Liver (tissue), 9 donors: ENCODE data around the gene KCNG3. TPM values are rescaled to one million over a fixed set of nuclear protein-coding genes. Genes with fewer than 3 reads are reported as not detected.

Experiments used
- DNase-seq: peaks from one replicate; pipeline ENCODE4 v3.0.0-alpha.2; 2017; ENCODE audit warnings: low spot score
- H3K27ac ChIP-seq, 2 donors: one replicate each; pipeline ENCODE4 v1.7.0; 2013; ENCODE audit warnings: inconsistent platforms in 2 of 2, low read length in 2 of 2, control low read depth in 1 of 2, low read depth in 1 of 2, mild to moderate bottlenecking in 1 of 2
- H3K27me3 ChIP-seq, 4 donors: one replicate each; pipeline versions ENCODE4 v1.6.1 to v1.7.0; 2013; ENCODE audit warnings: low read length in 3 of 4, inconsistent platforms in 1 of 4, mild to moderate bottlenecking in 1 of 4, moderate library complexity in 1 of 4; ENCODE audit not compliant: control insufficient read depth in 4 of 4, insufficient read depth in 4 of 4
- H3K36me3 ChIP-seq, 4 donors: one replicate each; pipeline versions ENCODE4 v1.6.1 to v1.7.0; 2013; ENCODE audit warnings: low read length in 3 of 4, mild to moderate bottlenecking in 3 of 4, low read depth in 1 of 4, moderate library complexity in 1 of 4; ENCODE audit not compliant: control insufficient read depth in 4 of 4, insufficient read depth in 3 of 4
- H3K4me1 ChIP-seq, 4 donors: one replicate each; pipeline versions ENCODE4 v1.6.1 to v1.7.0; 2013; ENCODE audit warnings: low read length in 3 of 4, mild to moderate bottlenecking in 3 of 4, moderate library complexity in 1 of 4; ENCODE audit not compliant: control insufficient read depth in 4 of 4, insufficient read depth in 4 of 4
- H3K4me3 ChIP-seq, 3 donors: one replicate each; pipeline versions ENCODE4 v1.6.1 to v1.7.0; 2013; ENCODE audit warnings: low read length in 3 of 3, control low read depth in 1 of 3, low read depth in 1 of 3, mild to moderate bottlenecking in 1 of 3
- H3K9ac ChIP-seq, 2 donors: one replicate each; pipeline ENCODE4 v1.7.0; 2013; ENCODE audit warnings: low read length in 2 of 2, mild to moderate bottlenecking in 2 of 2, moderate library complexity in 2 of 2, control low read depth in 1 of 2, low read depth in 1 of 2
- H3K9me3 ChIP-seq, 4 donors: one replicate each; pipeline versions ENCODE4 v1.6.1 to v1.7.0; 2013; ENCODE audit warnings: low read length in 3 of 4; ENCODE audit not compliant: control insufficient read depth in 4 of 4
- EGR1 ChIP-seq, 2 donors: IDR thresholded peaks; 2 replicates each; pipeline ENCODE4 v1.6.1; 2016 to 2018; ENCODE audit warnings: antibody characterized with exemption in 2 of 2, low read depth in 2 of 2
- FOXA1 ChIP-seq: IDR thresholded peaks from 2 replicates; pipeline ENCODE4 v1.6.1; 2016; ENCODE audit warnings: antibody characterized with exemption
- FOXA2 ChIP-seq: IDR thresholded peaks from 2 replicates; pipeline ENCODE4 v1.6.1; 2016; ENCODE audit warnings: antibody characterized with exemption
- HNF4A ChIP-seq, 2 donors: conservative IDR thresholded peaks; 2 replicates each; pipeline ENCODE4 v1.6.1; 2016; ENCODE audit warnings: antibody characterized with exemption in 2 of 2, mild to moderate bottlenecking in 2 of 2
- JUND ChIP-seq, 2 donors: IDR thresholded peaks; 2 replicates each; pipeline ENCODE4 v1.6.1; 2016; ENCODE audit warnings: antibody characterized with exemption in 2 of 2
- NR2F2 ChIP-seq: IDR thresholded peaks from 2 replicates; pipeline ENCODE4 v1.6.1; 2016; ENCODE audit warnings: antibody characterized with exemption
- RAD21 ChIP-seq, 2 donors: IDR thresholded peaks; 2 replicates each; pipeline ENCODE4 v1.6.1; 2016; ENCODE audit warnings: antibody characterized with exemption in 2 of 2, mild to moderate bottlenecking in 2 of 2
- RXRA ChIP-seq, 2 donors: IDR thresholded peaks; 2 replicates each; pipeline ENCODE4 v1.6.1; 2017 to 2018; ENCODE audit warnings: antibody characterized with exemption in 2 of 2, mild to moderate bottlenecking in 1 of 2
- SP1 ChIP-seq: IDR thresholded peaks from 2 replicates; pipeline ENCODE4 v1.6.1; 2018; ENCODE audit warnings: antibody characterized with exemption, mild to moderate bottlenecking
- TAF1 ChIP-seq: conservative IDR thresholded peaks from 2 replicates; pipeline ENCODE4 v1.6.1; 2016; ENCODE audit warnings: antibody characterized with exemption, mild to moderate bottlenecking
- YY1 ChIP-seq: IDR thresholded peaks from 2 replicates; pipeline ENCODE4 v1.6.1; 2016; ENCODE audit warnings: antibody characterized with exemption, mild to moderate bottlenecking
- WGBS: extraction: QIAGEN DNeasy Blood & Tissue Kit; methylation state at CpG from one replicate; pipeline ENCODE4 v1.1.7; 2013; 5-methylcytosine and 5-hydroxymethylcytosine counted together
- polyA plus RNA-seq, 2 donors: library from polyadenylated mRNA; stranded (reverse) in 1 of 2; unstranded in 1 of 2; fragments of 200-250 nt in 1 of 2; fragments of >200 nt in 1 of 2; fragmentation: Nextera tagmentation in 1 of 2; extraction: Ambion mirVana in 1 of 2; gene quantifications; one replicate each; pipeline versions ENCODE4 v1.2.1 to v1.2.3, GENCODE V29; 2013 to 2015
- total RNA-seq, 2 donors: library from RNA; depleted of rRNA; stranded (reverse); fragments of >200 nt; gene quantifications; one replicate each; pipeline ENCODE4 v1.2.3, GENCODE V29; 2014
- TF ChIP-seq, protein P1 (sequence below): IDR thresholded peaks from 2 replicates; pipeline ENCODE4 v1.6.1; 2016; ENCODE audit warnings: antibody characterized with exemption
- TF ChIP-seq, protein P2 (sequence below): IDR thresholded peaks from 2 replicates; pipeline ENCODE4 v1.6.1; 2016; ENCODE audit warnings: antibody characterized with exemption, mild to moderate bottlenecking
- TF ChIP-seq, protein P3 (sequence below): IDR thresholded peaks from 2 replicates; pipeline ENCODE4 v1.6.1; 2016; ENCODE audit warnings: antibody characterized with exemption
- TF ChIP-seq, protein P4 (sequence below): fragments of 150-350 bp; IDR thresholded peaks from 2 replicates; pipeline ENCODE4 v1.5.1; 2017; ENCODE audit warnings: improper control_type of control experiment, low read depth, low read length; ENCODE audit not compliant: missing input control
- TF ChIP-seq, protein P5 (sequence below): IDR thresholded peaks from 2 replicates; pipeline ENCODE4 v1.6.1; 2016; ENCODE audit warnings: antibody characterized with exemption
- donor health status: healthy.
- donor health status: healthy.
- donor health status: healthy.
- donor health status: healthy.
- donor health status: healthy.

KCNG3 gene
- total and polyA plus RNA-seq, 4 donors: not detected

DNA sequence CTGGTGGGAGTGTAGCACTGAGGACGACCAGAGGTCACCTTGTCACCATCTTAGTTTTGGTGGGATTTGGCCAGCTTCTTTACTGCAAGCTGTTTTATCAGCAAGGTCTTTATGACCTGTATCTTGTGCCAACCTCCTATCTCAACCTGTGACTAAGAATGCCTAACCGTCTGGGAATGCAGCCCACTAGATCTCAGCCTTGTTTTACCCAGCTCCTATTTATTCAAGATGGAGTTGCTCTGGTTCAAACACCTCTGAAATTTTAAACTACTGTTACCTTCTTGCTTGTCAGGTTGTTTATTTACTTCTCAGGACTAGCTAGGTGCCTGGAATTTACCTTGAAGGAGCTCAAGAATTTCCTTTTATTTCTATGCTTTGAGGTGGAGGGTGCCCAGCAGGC is 9.5 kb upstream of the KCNG3 start:
- 80% methylated on average over 2 of the region's 2 CpGs for WGBS
- Histone ChIP-seq H3K4me1 (no peaks in the 10 kb centered on the region), H3K27ac (no peak overlapping the region), H3K36me3 (no peaks in the 10 kb centered on the region), H3K27me3 (peaks cover 0 to 2% (median 0%) of the 10 kb centered on the region in 4 donors), H3K9me3 (no peaks in the 10 kb centered on the region), H3K4me3 (no peak overlapping the region), H3K9ac (no peak overlapping the region)
- no peak for DNase-seq
- TF ChIP-seq SP1 (no peak), HNF4A (conservative IDR thresholded peaks at IDR 0.05) (no peak), TAF1 (no peak), YY1 (no peak), FOXA2 (no peak), NR2F2 (no peak), FOXA1 (no peak), JUND (IDR thresholded peaks at IDR 0.05) (no peak), EGR1 (IDR thresholded peaks at IDR 0.05; ENCODE audit: low read depth in 2 of 2) (no peak)
- TF ChIP-seq, protein P1, sequence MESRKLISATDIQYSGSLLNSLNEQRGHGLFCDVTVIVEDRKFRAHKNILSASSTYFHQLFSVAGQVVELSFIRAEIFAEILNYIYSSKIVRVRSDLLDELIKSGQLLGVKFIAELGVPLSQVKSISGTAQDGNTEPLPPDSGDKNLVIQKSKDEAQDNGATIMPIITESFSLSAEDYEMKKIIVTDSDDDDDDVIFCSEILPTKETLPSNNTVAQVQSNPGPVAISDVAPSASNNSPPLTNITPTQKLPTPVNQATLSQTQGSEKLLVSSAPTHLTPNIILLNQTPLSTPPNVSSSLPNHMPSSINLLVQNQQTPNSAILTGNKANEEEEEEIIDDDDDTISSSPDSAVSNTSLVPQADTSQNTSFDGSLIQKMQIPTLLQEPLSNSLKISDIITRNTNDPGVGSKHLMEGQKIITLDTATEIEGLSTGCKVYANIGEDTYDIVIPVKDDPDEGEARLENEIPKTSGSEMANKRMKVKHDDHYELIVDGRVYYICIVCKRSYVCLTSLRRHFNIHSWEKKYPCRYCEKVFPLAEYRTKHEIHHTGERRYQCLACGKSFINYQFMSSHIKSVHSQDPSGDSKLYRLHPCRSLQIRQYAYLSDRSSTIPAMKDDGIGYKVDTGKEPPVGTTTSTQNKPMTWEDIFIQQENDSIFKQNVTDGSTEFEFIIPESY: no peak
- TF ChIP-seq, protein P2, sequence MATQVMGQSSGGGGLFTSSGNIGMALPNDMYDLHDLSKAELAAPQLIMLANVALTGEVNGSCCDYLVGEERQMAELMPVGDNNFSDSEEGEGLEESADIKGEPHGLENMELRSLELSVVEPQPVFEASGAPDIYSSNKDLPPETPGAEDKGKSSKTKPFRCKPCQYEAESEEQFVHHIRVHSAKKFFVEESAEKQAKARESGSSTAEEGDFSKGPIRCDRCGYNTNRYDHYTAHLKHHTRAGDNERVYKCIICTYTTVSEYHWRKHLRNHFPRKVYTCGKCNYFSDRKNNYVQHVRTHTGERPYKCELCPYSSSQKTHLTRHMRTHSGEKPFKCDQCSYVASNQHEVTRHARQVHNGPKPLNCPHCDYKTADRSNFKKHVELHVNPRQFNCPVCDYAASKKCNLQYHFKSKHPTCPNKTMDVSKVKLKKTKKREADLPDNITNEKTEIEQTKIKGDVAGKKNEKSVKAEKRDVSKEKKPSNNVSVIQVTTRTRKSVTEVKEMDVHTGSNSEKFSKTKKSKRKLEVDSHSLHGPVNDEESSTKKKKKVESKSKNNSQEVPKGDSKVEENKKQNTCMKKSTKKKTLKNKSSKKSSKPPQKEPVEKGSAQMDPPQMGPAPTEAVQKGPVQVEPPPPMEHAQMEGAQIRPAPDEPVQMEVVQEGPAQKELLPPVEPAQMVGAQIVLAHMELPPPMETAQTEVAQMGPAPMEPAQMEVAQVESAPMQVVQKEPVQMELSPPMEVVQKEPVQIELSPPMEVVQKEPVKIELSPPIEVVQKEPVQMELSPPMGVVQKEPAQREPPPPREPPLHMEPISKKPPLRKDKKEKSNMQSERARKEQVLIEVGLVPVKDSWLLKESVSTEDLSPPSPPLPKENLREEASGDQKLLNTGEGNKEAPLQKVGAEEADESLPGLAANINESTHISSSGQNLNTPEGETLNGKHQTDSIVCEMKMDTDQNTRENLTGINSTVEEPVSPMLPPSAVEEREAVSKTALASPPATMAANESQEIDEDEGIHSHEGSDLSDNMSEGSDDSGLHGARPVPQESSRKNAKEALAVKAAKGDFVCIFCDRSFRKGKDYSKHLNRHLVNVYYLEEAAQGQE: no peak
- TF ChIP-seq, protein P3, sequence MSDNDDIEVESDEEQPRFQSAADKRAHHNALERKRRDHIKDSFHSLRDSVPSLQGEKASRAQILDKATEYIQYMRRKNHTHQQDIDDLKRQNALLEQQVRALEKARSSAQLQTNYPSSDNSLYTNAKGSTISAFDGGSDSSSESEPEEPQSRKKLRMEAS: no peak

DNA sequence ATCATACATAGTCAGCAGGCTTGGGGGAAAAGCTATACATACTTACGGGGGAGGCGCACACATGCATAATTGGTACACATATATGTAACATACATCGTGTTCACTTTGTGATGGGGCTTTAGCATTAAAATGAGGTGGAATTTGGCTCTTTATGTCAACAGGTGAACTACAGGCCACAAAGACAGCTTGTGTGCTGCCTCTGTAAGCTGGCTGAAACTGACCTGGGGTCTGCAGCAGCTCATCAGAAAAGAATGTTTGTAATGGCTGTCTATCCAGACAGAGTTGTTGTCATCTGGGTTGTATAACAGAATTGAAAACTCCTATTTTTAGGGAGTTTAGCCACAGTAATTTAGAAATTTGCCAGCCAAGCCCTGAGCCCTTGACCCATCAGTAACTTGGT is 4.7 kb upstream of the KCNG3 start:
- Histone ChIP-seq H3K27ac (no peak overlapping the region), H3K9me3 (peaks cover 0 to under 1% (median 0%) of the 10 kb centered on the region in 4 donors), H3K36me3 (peaks cover 0 to 1% (median 0%) of the 10 kb centered on the region in 4 donors), H3K4me1 (peaks cover 7 to 14% (median 11%) of the 10 kb centered on the region in 4 donors), H3K9ac (no peak overlapping the region), H3K27me3 (peaks cover 0 to 11% (median under 1%) of the 10 kb centered on the region in 4 donors), H3K4me3 (no peak overlapping the region)
- WGBS: 86% methylated on average over 3 of the region's 3 CpGs
- TF ChIP-seq SP1: no peak
- no peak for DNase-seq

DNA sequence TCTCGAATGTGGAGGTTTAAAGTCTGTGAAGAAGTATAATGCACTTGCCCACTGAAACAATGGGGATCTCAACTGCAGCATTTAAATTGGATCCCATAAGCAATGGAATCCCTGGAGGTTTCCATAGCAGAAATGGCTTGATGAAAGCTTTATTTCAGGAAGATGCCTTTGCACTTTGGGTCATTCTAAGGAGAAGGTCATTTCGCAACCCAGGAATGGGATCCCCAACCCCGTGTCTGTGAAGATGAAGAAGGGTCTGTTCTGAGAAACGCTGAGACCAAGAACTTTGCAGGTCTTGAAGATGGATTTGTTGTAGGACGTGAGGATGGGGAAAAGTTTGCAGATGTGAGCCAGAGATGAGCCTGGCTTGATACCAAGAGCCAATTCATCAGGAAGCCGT is 1.8 kb upstream of the KCNG3 start:
- no peak for DNase-seq
- no peak overlapping the region for H3K27ac ChIP-seq
- TF ChIP-seq SP1 (no peak), RAD21 (IDR thresholded peaks at IDR 0.05) (no peak), FOXA1 (no peak), YY1 (no peak), HNF4A (conservative IDR thresholded peaks at IDR 0.05) (no peak), TAF1 (no peak), RXRA (IDR thresholded peaks at IDR 0.05) (no peak), FOXA2 (no peak), JUND (IDR thresholded peaks at IDR 0.05) (no peak), NR2F2 (no peak)
- TF ChIP-seq, protein P4, sequence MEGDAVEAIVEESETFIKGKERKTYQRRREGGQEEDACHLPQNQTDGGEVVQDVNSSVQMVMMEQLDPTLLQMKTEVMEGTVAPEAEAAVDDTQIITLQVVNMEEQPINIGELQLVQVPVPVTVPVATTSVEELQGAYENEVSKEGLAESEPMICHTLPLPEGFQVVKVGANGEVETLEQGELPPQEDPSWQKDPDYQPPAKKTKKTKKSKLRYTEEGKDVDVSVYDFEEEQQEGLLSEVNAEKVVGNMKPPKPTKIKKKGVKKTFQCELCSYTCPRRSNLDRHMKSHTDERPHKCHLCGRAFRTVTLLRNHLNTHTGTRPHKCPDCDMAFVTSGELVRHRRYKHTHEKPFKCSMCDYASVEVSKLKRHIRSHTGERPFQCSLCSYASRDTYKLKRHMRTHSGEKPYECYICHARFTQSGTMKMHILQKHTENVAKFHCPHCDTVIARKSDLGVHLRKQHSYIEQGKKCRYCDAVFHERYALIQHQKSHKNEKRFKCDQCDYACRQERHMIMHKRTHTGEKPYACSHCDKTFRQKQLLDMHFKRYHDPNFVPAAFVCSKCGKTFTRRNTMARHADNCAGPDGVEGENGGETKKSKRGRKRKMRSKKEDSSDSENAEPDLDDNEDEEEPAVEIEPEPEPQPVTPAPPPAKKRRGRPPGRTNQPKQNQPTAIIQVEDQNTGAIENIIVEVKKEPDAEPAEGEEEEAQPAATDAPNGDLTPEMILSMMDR: no peak
- TF ChIP-seq, protein P5, sequence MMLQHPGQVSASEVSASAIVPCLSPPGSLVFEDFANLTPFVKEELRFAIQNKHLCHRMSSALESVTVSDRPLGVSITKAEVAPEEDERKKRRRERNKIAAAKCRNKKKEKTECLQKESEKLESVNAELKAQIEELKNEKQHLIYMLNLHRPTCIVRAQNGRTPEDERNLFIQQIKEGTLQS: no peak
- TF ChIP-seq, protein P2: no peak
- H3K9me3 ChIP-seq: peaks cover 0 to 9% (median 4%) of the 10 kb centered on the region in 4 donors
- H3K36me3 ChIP-seq: peaks cover 0 to 1% (median 0%) of the 10 kb centered on the region in 4 donors
- H3K4me1 ChIP-seq: peaks cover 7 to 19% (median 14%) of the 10 kb centered on the region in 4 donors
- H3K4me3 ChIP-seq: no peak overlapping the region
- peaks cover 0 to 11% (median 5%) of the 10 kb centered on the region in 4 donors for H3K27me3 ChIP-seq
- 56% methylated on average over 6 of the region's 6 CpGs for WGBS
- H3K9ac ChIP-seq: no peak overlapping the region
